Fibroblast of lung (primary cell): ENCODE data around the gene SMARCD1.

Experiments used
- CTCF ChIP-seq, 2 donors: IDR thresholded peaks in 1 of 2; conservative IDR thresholded peaks in 1 of 2; 1 replicate in 1 of 2; 2 replicates in 1 of 2; pipeline ENCODE4 v1.5.1; 2011 to 2012; ENCODE audit warnings: low read length in 2 of 2, control low read depth in 1 of 2, inconsistent platforms in 1 of 2, low read depth in 1 of 2, mild to moderate bottlenecking in 1 of 2
- EZH2 ChIP-seq: IDR thresholded peaks from 2 replicates; pipeline ENCODE4 v1.5.1; 2012; ENCODE audit warnings: low read length, control low read depth, mild to moderate bottlenecking; ENCODE audit errors: missing control alignments

GRCh38 chr12:50041062-50041860, 43.9 kb upstream of the SMARCD1 start:
- TF ChIP-seq CTCF (conservative IDR thresholded peaks at IDR 0.05 in 1 of 2, IDR thresholded peaks at IDR 0.05 in 1 of 2; ENCODE audit: low read depth in 1 of 2, low read length in 2 of 2) (no peak), EZH2 (no peak)
